ENCODE measurements around the gene SERPINB6.
A peak's percentile ranks its signal among the peaks of the same experiment; 100 is the strongest.
"Not testable (repeated sequence)": the region's sequence is repeated elsewhere in the genome, so short reads cannot be mapped to it uniquely, and the experiment has no call there.

Gene SERPINB6

GRCh38 chr6:2958776-2959175, 12.6 kb downstream of the SERPINB6 start:
- DNase-seq (ENCODE audit: low spot score): no peak

GRCh38 chr6:2958331-2958711, 13.0 kb downstream of the SERPINB6 start:
- DNase-seq (ENCODE audit: low spot score): no peak

GRCh38 chr6:2957696-2958330, 13.6 kb downstream of the SERPINB6 start:
- no peak for DNase-seq (ENCODE audit: low spot score)

GRCh38 chr6:2956930-2957685, 14.3 kb downstream of the SERPINB6 start:
- peak; percentile 28 for DNase-seq (ENCODE audit: low spot score)

- no peak for DNase-seq (ENCODE audit: low spot score)
Measured at GRCh38 chr6:2953098-2953497, 18.3 kb downstream of the SERPINB6 start.

GRCh38 chr6:2952557-2953095, 18.7 kb downstream of the SERPINB6 start:
- peak; percentile 89 for DNase-seq (ENCODE audit: low spot score)

- DNase-seq (ENCODE audit: low spot score): no peak
Measured at GRCh38 chr6:2951728-2952127, 19.6 kb downstream of the SERPINB6 start.

GRCh38 chr6:2950713-2951112, 20.7 kb downstream of the SERPINB6 start:
- no peak for DNase-seq (ENCODE audit: low spot score)

- no peak for DNase-seq (ENCODE audit: low spot score)
Measured at GRCh38 chr6:2949536-2950083, 21.8 kb downstream of the SERPINB6 start.

- no peak for DNase-seq (ENCODE audit: low spot score)
Measured at GRCh38 chr6:2949121-2949520, 22.2 kb downstream of the SERPINB6 start.

GRCh38 chr6:2948228-2949025, 22.9 kb downstream of the SERPINB6 start:
- no peak for DNase-seq (ENCODE audit: low spot score)

- no peak for DNase-seq (ENCODE audit: low spot score)
Measured at GRCh38 chr6:2947445-2947844, 23.9 kb downstream of the SERPINB6 start.

GRCh38 chr6:2945153-2945452, 26.3 kb downstream of the SERPINB6 start:
- DNase-seq (ENCODE audit: low spot score): no peak

GRCh38 chr6:2944405-2945152, 26.8 kb downstream of the SERPINB6 start:
- no peak for DNase-seq (ENCODE audit: low spot score)

- DNase-seq (ENCODE audit: low spot score): no peak
Measured at GRCh38 chr6:2943564-2943955, 27.8 kb downstream of the SERPINB6 start.

- no peak for DNase-seq (ENCODE audit: low spot score)
Measured at GRCh38 chr6:2942914-2943563, 28.3 kb downstream of the SERPINB6 start.

GRCh38 chr6:2942116-2942515, 29.3 kb downstream of the SERPINB6 start:
- DNase-seq (ENCODE audit: low spot score): not testable (repeated sequence)

GRCh38 chr6:2940851-2941250, 30.5 kb downstream of the SERPINB6 start:
- no peak for DNase-seq (ENCODE audit: low spot score)

GRCh38 chr6:2940010-2940850, 31.1 kb downstream of the SERPINB6 start:
- no peak for DNase-seq (ENCODE audit: low spot score)

GRCh38 chr6:2939315-2940009, 31.9 kb downstream of the SERPINB6 start:
- no peak for DNase-seq (ENCODE audit: low spot score)
